Loucy (cell line): ENCODE results near the gene FOXA1.

Experiments used
- H2AFZ ChIP-seq: fragments of 200-600 bp; sonication (generic); 2 replicates; pipeline ENCODE4 v1.6.0; 2016; ENCODE audit warnings: antibody characterized with exemption, mild to moderate bottlenecking, low read length, moderate library complexity
- H3F3A ChIP-seq: fragments of 200-600 bp; 2 replicates; pipeline ENCODE4 v1.6.0; 2016; ENCODE audit warnings: antibody characterized with exemption, low read depth, mild to moderate bottlenecking
- H3K27me3 ChIP-seq: fragments of 200-600 bp; sonication (generic); 2 replicates; pipeline ENCODE4 v1.6.1; 2014; ENCODE audit warnings: low read length, mild to moderate bottlenecking; ENCODE audit not compliant: insufficient read depth, poor library complexity, severe bottlenecking
- H3K36me3 ChIP-seq: fragments of 200-600 bp; sonication (generic); 2 replicates; pipeline ENCODE4 v1.6.1; 2016; ENCODE audit warnings: low read length; ENCODE audit not compliant: insufficient read depth
- H3K4me1 ChIP-seq: fragments of 200-600 bp; sonication (generic); 2 replicates; pipeline ENCODE4 v1.5.1; 2014; ENCODE audit warnings: low read length, mild to moderate bottlenecking; ENCODE audit not compliant: insufficient read depth, poor library complexity, severe bottlenecking
- H3K4me2 ChIP-seq: fragments of 200-600 bp; sonication (generic); 2 replicates; pipeline ENCODE4 v1.6.0; 2014; ENCODE audit warnings: antibody characterized with exemption, low read length, low read depth, mild to moderate bottlenecking; ENCODE audit not compliant: poor library complexity, severe bottlenecking
- H3K4me3 ChIP-seq: fragments of 200-600 bp; sonication (generic); 2 replicates; pipeline ENCODE4 v1.5.1; 2014; ENCODE audit warnings: low read length, mild to moderate bottlenecking, mixed read lengths; ENCODE audit not compliant: poor library complexity, severe bottlenecking
- H3K79me2 ChIP-seq: fragments of 200-600 bp; sonication (generic); 2 replicates; pipeline ENCODE4 v1.6.1; 2014; ENCODE audit warnings: low read length; ENCODE audit not compliant: insufficient read depth
- H3K9ac ChIP-seq: fragments of 200-600 bp; sonication (generic); 2 replicates; pipeline ENCODE4 v1.6.0; 2014; ENCODE audit warnings: mild to moderate bottlenecking, low read depth, low read length, moderate library complexity; ENCODE audit not compliant: poor library complexity, severe bottlenecking
- H3K9me2 ChIP-seq: fragments of 200-600 bp; sonication (generic); replicated peaks from 2 replicates; pipeline ENCODE4 v1.6.1; 2016; ENCODE audit warnings: low read depth, low read length, mixed read lengths
- H3K9me3 ChIP-seq: fragments of 200-600 bp; sonication (generic); 2 replicates; pipeline ENCODE4 v1.6.1; 2014; ENCODE audit warnings: mild to moderate bottlenecking, antibody characterized with exemption, low read length, low read depth; ENCODE audit not compliant: insufficient read depth
- H4K20me1 ChIP-seq: fragments of 200-600 bp; sonication (generic); 2 replicates; pipeline ENCODE4 v1.6.0; 2014; ENCODE audit warnings: antibody characterized with exemption, low read length, mild to moderate bottlenecking; ENCODE audit not compliant: insufficient read depth, poor library complexity, severe bottlenecking
- CTCF ChIP-seq: fragments of 200-600 bp; sonication (generic); conservative IDR thresholded peaks from 2 replicates; pipeline ENCODE4 v1.5.1; 2014; ENCODE audit warnings: mild to moderate bottlenecking, antibody characterized with exemption, low read length
- EZH2phosphoT487 ChIP-seq: fragments of 200-600 bp; IDR thresholded peaks from 2 replicates; pipeline ENCODE4 v1.6.1; 2018; ENCODE audit warnings: antibody characterized with exemption, mild to moderate bottlenecking, moderate library complexity, borderline replicate concordance

Gene FOXA1

GRCh38 chr14:37569729-37570128 is 25.3 kb downstream of the FOXA1 start:
- TF ChIP-seq CTCF (no peak), EZH2phosphoT487 (no peak)
- no peaks in the 10 kb centered on the region for H3K9me3 ChIP-seq
- H3K36me3 ChIP-seq, result no peaks in the 10 kb centered on the region
- H3F3A ChIP-seq, result no peaks in the 10 kb centered on the region
- H3K27me3 ChIP-seq, result no peaks in the 10 kb centered on the region
- no peak overlapping the region for H2AFZ ChIP-seq
- no peaks in the 10 kb centered on the region for H3K4me1 ChIP-seq
- no peak overlapping the region for H3K4me2 ChIP-seq
- no peak overlapping the region for H3K4me3 ChIP-seq
- no peak overlapping the region for H3K9ac ChIP-seq
- no peaks in the 10 kb centered on the region for H4K20me1 ChIP-seq
- no peaks in the 10 kb centered on the region for H3K79me2 ChIP-seq
- no peaks in the 10 kb centered on the region; the same call in 1 of the 2 replicates for H3K9me2 ChIP-seq

- H2AFZ ChIP-seq, result no peak overlapping the region
- H3K27me3 ChIP-seq, result no peaks in the 10 kb centered on the region
- TF ChIP-seq CTCF, result no peak
- TF ChIP-seq EZH2phosphoT487, result no peak
- H3K79me2 ChIP-seq, result no peaks in the 10 kb centered on the region
- H4K20me1 ChIP-seq, result no peaks in the 10 kb centered on the region
- no peaks in the 10 kb centered on the region for H3K36me3 ChIP-seq
- no peak overlapping the region for H3K4me3 ChIP-seq
- H3F3A ChIP-seq, result no peaks in the 10 kb centered on the region
- H3K4me1 ChIP-seq, result no peaks in the 10 kb centered on the region
- no peak overlapping the region for H3K4me2 ChIP-seq
- H3K9me3 ChIP-seq, result no peaks in the 10 kb centered on the region
- H3K9ac ChIP-seq, result no peak overlapping the region
- no peaks in the 10 kb centered on the region for H3K9me2 ChIP-seq
Measured at GRCh38 chr14:37566811-37567371, 28.2 kb downstream of the FOXA1 start.

GRCh38 chr14:37565550-37565949 is 29.5 kb downstream of the FOXA1 start:
- H3K79me2 ChIP-seq, result no peaks in the 10 kb centered on the region
- no peak overlapping the region for H3K4me2 ChIP-seq
- H3K36me3 ChIP-seq, result no peaks in the 10 kb centered on the region
- H3F3A ChIP-seq, result no peaks in the 10 kb centered on the region
- H4K20me1 ChIP-seq, result no peaks in the 10 kb centered on the region
- no peaks in the 10 kb centered on the region for H3K9me2 ChIP-seq
- TF ChIP-seq CTCF, result peak; percentile 21; the same call in 1 of the 2 replicates
- no peak for TF ChIP-seq EZH2phosphoT487
- no peak overlapping the region for H2AFZ ChIP-seq
- H3K4me3 ChIP-seq, result no peak overlapping the region
- no peak overlapping the region for H3K9ac ChIP-seq
- no peaks in the 10 kb centered on the region for H3K27me3 ChIP-seq
- H3K9me3 ChIP-seq, result no peaks in the 10 kb centered on the region
- H3K4me1 ChIP-seq, result no peaks in the 10 kb centered on the region
